Measurements from ENCODE around the gene CWH43. TPM values are rescaled to one million over a fixed set of nuclear protein-coding genes. Genes with fewer than 3 reads are reported as not detected.

The CWH43 gene
- total and polyA plus RNA-seq, 2 of the 13 experiments (the other 11 are each of a cell fraction or from before 2014, with no cell fraction given) = not detected

- TF ChIP-seq, protein P1, sequence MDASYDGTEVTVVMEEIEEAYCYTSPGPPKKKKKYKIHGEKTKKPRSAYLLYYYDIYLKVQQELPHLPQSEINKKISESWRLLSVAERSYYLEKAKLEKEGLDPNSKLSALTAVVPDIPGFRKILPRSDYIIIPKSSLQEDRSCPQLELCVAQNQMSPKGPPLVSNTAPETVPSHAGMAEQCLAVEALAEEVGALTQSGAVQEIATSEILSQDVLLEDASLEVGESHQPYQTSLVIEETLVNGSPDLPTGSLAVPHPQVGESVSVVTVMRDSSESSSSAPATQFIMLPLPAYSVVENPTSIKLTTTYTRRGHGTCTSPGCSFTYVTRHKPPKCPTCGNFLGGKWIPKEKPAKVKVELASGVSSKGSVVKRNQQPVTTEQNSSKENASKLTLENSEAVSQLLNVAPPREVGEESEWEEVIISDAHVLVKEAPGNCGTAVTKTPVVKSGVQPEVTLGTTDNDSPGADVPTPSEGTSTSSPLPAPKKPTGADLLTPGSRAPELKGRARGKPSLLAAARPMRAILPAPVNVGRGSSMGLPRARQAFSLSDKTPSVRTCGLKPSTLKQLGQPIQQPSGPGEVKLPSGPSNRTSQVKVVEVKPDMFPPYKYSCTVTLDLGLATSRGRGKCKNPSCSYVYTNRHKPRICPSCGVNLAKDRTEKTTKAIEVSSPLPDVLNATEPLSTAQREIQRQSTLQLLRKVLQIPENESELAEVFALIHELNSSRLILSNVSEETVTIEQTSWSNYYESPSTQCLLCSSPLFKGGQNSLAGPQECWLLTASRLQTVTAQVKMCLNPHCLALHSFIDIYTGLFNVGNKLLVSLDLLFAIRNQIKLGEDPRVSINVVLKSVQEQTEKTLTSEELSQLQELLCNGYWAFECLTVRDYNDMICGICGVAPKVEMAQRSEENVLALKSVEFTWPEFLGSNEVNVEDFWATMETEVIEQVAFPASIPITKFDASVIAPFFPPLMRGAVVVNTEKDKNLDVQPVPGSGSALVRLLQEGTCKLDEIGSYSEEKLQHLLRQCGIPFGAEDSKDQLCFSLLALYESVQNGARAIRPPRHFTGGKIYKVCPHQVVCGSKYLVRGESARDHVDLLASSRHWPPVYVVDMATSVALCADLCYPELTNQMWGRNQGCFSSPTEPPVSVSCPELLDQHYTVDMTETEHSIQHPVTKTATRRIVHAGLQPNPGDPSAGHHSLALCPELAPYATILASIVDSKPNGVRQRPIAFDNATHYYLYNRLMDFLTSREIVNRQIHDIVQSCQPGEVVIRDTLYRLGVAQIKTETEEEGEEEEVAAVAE (CRISPR knock-in tag; IDR thresholded peaks at IDR 0.05; ENCODE audit: borderline replicate concordance) = no peak
These were observed at the start of gene CWH43 (continued) for GRCh38 chr4:48985976-48986653.

- no TSS peak for BruUV-seq (replicated peaks)
- Histone ChIP-seq H3K9ac (ENCODE audit: insufficient read depth, low read depth, low read length) (no peak overlapping the region), H3K9me3 (ENCODE audit: low read length) (0 out of 2 replicates have a peak, but pooled peaks cover 4% of the 10 kb centered on the region), H3K27me3 (ENCODE audit: control insufficient read depth in 1 of 2, insufficient read depth in 2 of 2, low read length in 2 of 2) (no peaks in the 10 kb centered on the region), H2AFZ (ENCODE audit: low read length) (no peak overlapping the region), H3K4me3 (replicated peaks in 1 of 3; ENCODE audit: insufficient read depth in 1 of 3, low read depth in 2 of 3, low read length in 3 of 3) (no peak overlapping the region), H3K27ac (ENCODE audit: extremely low read length, insufficient read depth, low read length) (no peak overlapping the region), H3K4me1 (ENCODE audit: insufficient read depth, low read length) (no peaks in the 10 kb centered on the region), H3K4me2 (ENCODE audit: low read depth, low read length) (no peak overlapping the region), H4K20me1 (ENCODE audit: insufficient read depth, low read length) (no peaks in the 10 kb centered on the region), H3K79me2 (ENCODE audit: insufficient read depth, low read length) (no peaks in the 10 kb centered on the region), H3K36me3 (replicated peaks in 1 of 2; ENCODE audit: control insufficient read depth in 1 of 2, insufficient read depth in 2 of 2, low read length in 2 of 2) (no peaks in the 10 kb centered on the region)
- 18% methylated on average over 2 of the region's 2 CpGs for WGBS (ENCODE audit: low lambda C conversion rate)
- ATAC-seq (no peak), FAIRE-seq (no peak), DNase-seq (ENCODE audit: low spot score) (no peak)
- in situ Hi-C loops (cut with HindIII; ENCODE audit: extremely low pct_ligation_motif_present, low pct_unique_long_range_greater_than_20kb) = no loop called here
- ChIA-PET POLR2A (no interaction called here), CTCF (ENCODE audit: low intra/inter-chr PET ratio, low total read pairs) (no interaction called here)
- intact Hi-C loops (cut with micrococcal nuclease; ENCODE audit: unreplicated experiment) = no loop called here
- TF ChIP-seq GRHL1 (CRISPR knock-in tag; conservative IDR thresholded peaks at IDR 0.05) (no peak), GATAD1 (CRISPR knock-in tag; IDR thresholded peaks at IDR 0.05) (no peak), ZNF800 (CRISPR knock-in tag; IDR thresholded peaks at IDR 0.05) (no peak), MAFK (conservative IDR thresholded peaks at IDR 0.05 in 1 of 2, IDR thresholded peaks at IDR 0.05 in 1 of 2; ENCODE audit: low read length in 2 of 2) (no peak), ARID5B (CRISPR knock-in tag; IDR thresholded peaks at IDR 0.05) (no peak), CSRNP1 (CRISPR knock-in tag; IDR thresholded peaks at IDR 0.05) (no peak)
These were observed 49.0 kb upstream of the CWH43 start for GRCh38 chr4:48937033-48937432.

Data from HepG2 (cell line).